Progenitor cell of endocrine pancreas (in vitro differentiated cells): ENCODE results near the gene RABGAP1L. TPM values are rescaled to one million over a fixed set of nuclear protein-coding genes. Genes with fewer than 3 reads are reported as not detected.

ENCODE experiments used
- DNase-seq: peaks from one replicate; pipeline ENCODE4 v3.0.0; 2021; ENCODE audit warnings: low spot score; ENCODE audit not compliant: unreplicated experiment
- H3K27ac Mint-ChIP-seq: 2 replicates; pipeline ENCODE4 v1.8.0; 2021; ENCODE audit warnings: mild to moderate bottlenecking, moderate library complexity, mixed read lengths
- H3K27me3 Mint-ChIP-seq: 2 replicates; pipeline ENCODE4 v1.8.0; 2021; ENCODE audit warnings: mixed read lengths
- H3K36me3 Mint-ChIP-seq: 2 replicates; pipeline ENCODE4 v1.8.0; 2022; ENCODE audit warnings: mixed read lengths; ENCODE audit not compliant: insufficient read depth
- H3K4me1 Mint-ChIP-seq: 2 replicates; pipeline ENCODE4 v1.8.0; 2021; ENCODE audit warnings: low read depth, mixed read lengths
- H3K4me3 Mint-ChIP-seq: 2 replicates; pipeline ENCODE4 v1.8.0; 2021; ENCODE audit warnings: low read depth, mild to moderate bottlenecking, moderate library complexity, mixed read lengths
- H3K9me3 Mint-ChIP-seq: 2 replicates; pipeline ENCODE4 v1.8.0; 2021; ENCODE audit warnings: low read depth, mixed read lengths
- total RNA-seq: library from RNA; stranded (reverse); gene quantifications from 2 replicates; pipeline ENCODE4 v1.2.1, GENCODE V29; 2021
- TF ChIP-seq, protein P1 (sequence below): fragments of 200-600 bp; sonication (generic); IDR thresholded peaks from one replicate; pipeline ENCODE4 v1.5.0; 2021; ENCODE audit warnings: antibody characterized with exemption, mild to moderate bottlenecking; ENCODE audit not compliant: unreplicated experiment

RABGAP1L gene
- total RNA-seq, 1 donor from 2014 or later: 55.2 TPM

DNA sequence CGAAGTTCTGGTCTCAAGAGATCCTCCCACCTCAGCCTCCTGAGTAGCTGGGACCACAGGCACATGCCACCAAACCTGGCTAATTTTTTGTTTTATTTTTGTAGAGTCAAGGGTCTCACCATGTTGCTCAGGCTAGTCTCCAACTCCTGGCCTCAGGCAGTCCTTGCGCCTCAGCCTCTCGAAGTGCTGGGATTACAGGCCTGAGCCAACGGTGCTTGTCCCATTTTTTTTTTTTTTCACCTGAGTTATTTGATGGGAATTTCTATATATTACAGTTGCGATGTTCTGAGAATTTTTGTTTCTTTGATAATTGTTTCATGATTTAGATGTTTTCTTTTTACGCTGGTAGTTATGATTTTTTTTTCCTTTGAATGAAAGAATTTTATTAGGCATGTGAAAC, 2.5 kb downstream of the RABGAP1L start:
- no peaks in the 10 kb centered on the region for H3K27me3 Mint-ChIP-seq
- no peak overlapping the region for H3K4me3 Mint-ChIP-seq
- peaks cover 18% of the 10 kb centered on the region for H3K4me1 Mint-ChIP-seq
- H3K9me3 Mint-ChIP-seq: no peaks in the 10 kb centered on the region
- no peak for DNase-seq
- H3K27ac Mint-ChIP-seq: no peak overlapping the region
- no peaks in the 10 kb centered on the region for H3K36me3 Mint-ChIP-seq
- TF ChIP-seq, protein P1, sequence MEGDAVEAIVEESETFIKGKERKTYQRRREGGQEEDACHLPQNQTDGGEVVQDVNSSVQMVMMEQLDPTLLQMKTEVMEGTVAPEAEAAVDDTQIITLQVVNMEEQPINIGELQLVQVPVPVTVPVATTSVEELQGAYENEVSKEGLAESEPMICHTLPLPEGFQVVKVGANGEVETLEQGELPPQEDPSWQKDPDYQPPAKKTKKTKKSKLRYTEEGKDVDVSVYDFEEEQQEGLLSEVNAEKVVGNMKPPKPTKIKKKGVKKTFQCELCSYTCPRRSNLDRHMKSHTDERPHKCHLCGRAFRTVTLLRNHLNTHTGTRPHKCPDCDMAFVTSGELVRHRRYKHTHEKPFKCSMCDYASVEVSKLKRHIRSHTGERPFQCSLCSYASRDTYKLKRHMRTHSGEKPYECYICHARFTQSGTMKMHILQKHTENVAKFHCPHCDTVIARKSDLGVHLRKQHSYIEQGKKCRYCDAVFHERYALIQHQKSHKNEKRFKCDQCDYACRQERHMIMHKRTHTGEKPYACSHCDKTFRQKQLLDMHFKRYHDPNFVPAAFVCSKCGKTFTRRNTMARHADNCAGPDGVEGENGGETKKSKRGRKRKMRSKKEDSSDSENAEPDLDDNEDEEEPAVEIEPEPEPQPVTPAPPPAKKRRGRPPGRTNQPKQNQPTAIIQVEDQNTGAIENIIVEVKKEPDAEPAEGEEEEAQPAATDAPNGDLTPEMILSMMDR: no peak

DNA sequence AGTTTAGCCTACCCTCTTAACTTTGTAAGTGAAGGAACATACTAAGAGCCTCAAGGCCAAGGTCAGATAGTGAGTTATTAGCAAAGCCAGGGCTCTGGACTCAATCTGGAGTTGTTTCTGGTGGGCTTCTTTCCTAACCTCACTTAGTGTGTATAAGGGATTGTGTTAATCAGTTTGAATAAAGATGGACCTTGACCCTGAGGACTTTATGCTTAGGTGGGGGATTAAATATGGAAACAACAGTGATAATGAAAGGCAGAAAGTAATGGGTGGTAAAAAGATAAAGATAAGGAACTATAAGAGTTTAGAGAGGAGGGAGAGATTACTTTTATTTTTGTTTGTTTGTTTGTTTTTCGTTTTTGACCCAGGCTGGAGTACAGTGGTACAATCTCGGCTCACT, 5.5 kb downstream of the RABGAP1L start:
- H3K27me3 Mint-ChIP-seq: no peaks in the 10 kb centered on the region
- no peak overlapping the region for H3K27ac Mint-ChIP-seq
- no peaks in the 10 kb centered on the region for H3K9me3 Mint-ChIP-seq
- no peak for DNase-seq
- peaks cover 15% of the 10 kb centered on the region for H3K4me1 Mint-ChIP-seq
- TF ChIP-seq, protein P1: no peak
- H3K36me3 Mint-ChIP-seq: no peaks in the 10 kb centered on the region
- no peak overlapping the region for H3K4me3 Mint-ChIP-seq

DNA sequence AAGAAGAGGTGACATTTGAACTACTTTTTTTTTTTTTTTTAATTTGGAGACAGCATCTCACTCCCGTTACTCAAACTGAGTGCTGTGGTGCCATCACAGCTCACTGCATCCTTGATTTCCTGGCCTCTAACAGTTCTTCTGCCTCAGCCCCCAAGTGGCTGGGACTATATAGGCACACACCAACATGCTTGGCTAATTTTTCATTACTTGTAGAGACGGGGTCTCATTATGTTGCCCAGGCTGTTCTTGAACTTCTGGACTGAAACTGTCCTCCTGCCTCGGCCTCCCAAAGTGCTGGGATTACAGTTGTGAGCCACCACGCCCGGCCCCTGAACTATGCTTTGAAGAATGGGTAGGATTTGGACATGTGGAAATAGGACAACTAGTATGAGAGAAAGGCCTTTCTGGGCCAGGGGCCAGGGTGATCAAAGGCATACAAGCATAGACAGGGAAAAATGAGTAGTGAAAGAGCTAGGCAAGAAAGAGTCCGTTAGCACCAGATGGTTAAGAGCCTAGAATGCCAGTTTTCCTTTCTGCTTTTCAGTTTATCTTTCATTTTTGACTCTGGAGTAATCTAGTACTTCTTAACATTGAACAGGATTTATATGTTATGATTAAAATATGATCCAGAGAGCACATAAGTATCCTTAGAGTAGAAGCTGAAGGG, 6.3 kb downstream of the RABGAP1L start:
- H3K9me3 Mint-ChIP-seq: no peaks in the 10 kb centered on the region
- no peaks in the 10 kb centered on the region for H3K36me3 Mint-ChIP-seq
- H3K4me3 Mint-ChIP-seq: no peak overlapping the region
- peaks cover 10% of the 10 kb centered on the region for H3K4me1 Mint-ChIP-seq
- DNase-seq: no peak
- TF ChIP-seq, protein P1: no peak
- peak overlapping the region; percentile 86 for H3K27ac Mint-ChIP-seq
- no peaks in the 10 kb centered on the region for H3K27me3 Mint-ChIP-seq

DNA sequence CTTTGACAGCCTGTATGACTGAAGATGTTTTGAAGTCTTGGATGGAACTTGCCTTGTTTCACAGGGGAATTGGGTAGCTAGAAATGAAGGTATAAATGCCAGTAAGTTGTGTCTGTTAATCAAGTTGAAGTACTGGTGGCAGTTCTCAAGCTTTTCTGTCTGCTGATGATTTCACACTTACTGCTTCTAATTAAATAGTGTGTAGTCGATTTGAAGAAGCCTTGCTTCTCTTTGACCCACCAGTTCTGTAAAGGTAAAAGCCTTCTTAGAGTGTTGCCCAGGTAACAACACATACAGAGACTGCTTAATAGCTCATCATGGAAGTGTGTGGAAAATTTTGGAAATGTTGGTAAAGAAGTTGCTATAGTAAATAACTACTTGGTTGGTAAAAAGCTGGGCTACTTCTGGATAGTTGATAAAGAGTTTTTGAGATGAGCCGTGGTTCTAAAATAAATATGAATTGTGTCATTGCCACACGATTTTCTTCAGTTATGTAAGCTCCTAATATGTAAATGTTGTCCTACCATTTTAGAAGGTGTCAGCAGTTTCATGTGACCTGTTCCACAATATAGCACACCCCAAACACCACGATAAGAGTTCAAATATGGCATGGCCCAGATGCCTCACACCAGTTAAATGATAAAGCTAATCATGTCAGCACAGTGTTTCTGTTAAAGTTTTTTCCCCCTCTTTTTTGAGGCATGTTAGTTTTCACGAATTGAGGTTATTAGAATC, 7.4 kb downstream of the RABGAP1L start:
- TF ChIP-seq, protein P1: no peak
- no peak for DNase-seq
- no peaks in the 10 kb centered on the region for H3K9me3 Mint-ChIP-seq
- H3K27me3 Mint-ChIP-seq: no peaks in the 10 kb centered on the region
- no peak overlapping the region for H3K4me3 Mint-ChIP-seq
- no peaks in the 10 kb centered on the region for H3K36me3 Mint-ChIP-seq
- H3K4me1 Mint-ChIP-seq: peaks cover 7% of the 10 kb centered on the region
- no peak overlapping the region for H3K27ac Mint-ChIP-seq

DNA sequence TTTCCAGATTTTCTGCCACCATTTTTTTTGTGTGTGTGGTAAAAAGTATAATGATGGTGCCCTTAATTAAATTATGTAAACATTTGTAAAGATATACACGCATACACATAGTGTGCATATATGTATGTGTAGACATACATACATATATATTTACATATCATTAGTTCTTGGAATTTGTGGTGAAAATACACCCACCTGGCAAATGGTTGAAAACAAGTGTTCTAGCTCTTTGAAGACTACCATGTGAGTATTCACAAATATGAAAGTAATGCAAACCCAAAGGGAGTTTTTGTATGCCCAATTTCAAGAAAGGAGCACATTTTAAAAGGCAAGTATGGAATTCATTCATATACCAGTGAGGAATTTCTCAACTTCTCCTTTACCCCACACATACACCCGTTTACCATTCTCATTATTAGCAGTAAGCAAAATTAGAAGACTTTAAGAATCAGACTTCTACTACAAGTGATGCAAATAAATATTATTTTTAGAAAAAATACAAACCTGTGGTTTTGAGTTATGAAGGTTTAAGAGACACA, 8.0 kb downstream of the RABGAP1L start:
- no peak overlapping the region for H3K27ac Mint-ChIP-seq

More for the DNA sequence above, 8.0 kb downstream of the RABGAP1L start:
- Mint-ChIP-seq H3K36me3 (no peaks in the 10 kb centered on the region), H3K27me3 (no peaks in the 10 kb centered on the region), H3K4me1 (peaks cover 7% of the 10 kb centered on the region), H3K9me3 (no peaks in the 10 kb centered on the region), H3K4me3 (no peak overlapping the region)
- TF ChIP-seq, protein P1: no peak
- DNase-seq: no peak
